GM19463 (cell line): Measurements from ENCODE around the gene OR2A7.
A peak's percentile ranks its signal among the peaks of the same experiment; 100 is the strongest.
"Not testable (repeated sequence)": the region's sequence is repeated elsewhere in the genome, so short reads cannot be mapped to it uniquely, and the experiment has no call there.

Experiments
- ATAC-seq: cut with Tn5 transposase; IDR thresholded peaks from one replicate; pipeline ENCODE4 v1.9.1; 2021; ENCODE audit warnings: mild to moderate bottlenecking, moderate library complexity; ENCODE audit not compliant: unreplicated experiment

OR2A7 gene

GRCh38 chr7:144255471-144255897 lies 9.1 kb downstream of the OR2A7 start:
- ATAC-seq, result no peak

- ATAC-seq, result not testable (repeated sequence)
Observed at GRCh38 chr7:144252307-144252706, 12.3 kb downstream of the OR2A7 start.

- ATAC-seq, result not testable (repeated sequence)
Observed at GRCh38 chr7:144247674-144248330, 16.8 kb downstream of the OR2A7 start.

- ATAC-seq, result not testable (repeated sequence)
Observed at GRCh38 chr7:144246967-144247366, 17.6 kb downstream of the OR2A7 start.

- ATAC-seq, result not testable (repeated sequence)
Observed at GRCh38 chr7:144245372-144245771, 19.2 kb downstream of the OR2A7 start.

- ATAC-seq, result not testable (repeated sequence)
Observed at GRCh38 chr7:144239365-144239764, 25.2 kb downstream of the OR2A7 start, which contains the start of gene OR2A42. OR2A42 (minus strand) TSS chr7:144239605; CDS start chr7:144232843, 6,762 bp downstream.

- not testable (repeated sequence) for ATAC-seq
Observed at GRCh38 chr7:144238530-144239082, 26.0 kb downstream of the OR2A7 start.

- ATAC-seq, result not testable (repeated sequence)
Observed at GRCh38 chr7:144233039-144233438, 31.6 kb downstream of the OR2A7 start.

- ATAC-seq, result not testable (repeated sequence)
Observed at GRCh38 chr7:144231027-144231426, 33.6 kb downstream of the OR2A7 start.

- ATAC-seq, result not testable (repeated sequence)
Observed at GRCh38 chr7:144228810-144229209, 35.8 kb downstream of the OR2A7 start.

GRCh38 chr7:144226866-144227265 lies 37.7 kb downstream of the OR2A7 start:
- ATAC-seq, result not testable (repeated sequence)

- ATAC-seq, result not testable (repeated sequence)
Observed at GRCh38 chr7:144223675-144224074, 40.9 kb downstream of the OR2A7 start.

GRCh38 chr7:144220531-144220930 lies 44.1 kb downstream of the OR2A7 start:
- ATAC-seq, result not testable (repeated sequence)

GRCh38 chr7:144219149-144219548 lies 45.4 kb downstream of the OR2A7 start:
- ATAC-seq, result peak; percentile 46

- not testable (repeated sequence) for ATAC-seq
Observed at GRCh38 chr7:144218581-144218980, 46.0 kb downstream of the OR2A7 start.

GRCh38 chr7:144217200-144217599 lies 47.4 kb downstream of the OR2A7 start:
- ATAC-seq, result not testable (repeated sequence)
